ENCODE results near the gene ABCF2. TPM values are rescaled to one million over a fixed set of nuclear protein-coding genes. Genes with fewer than 3 reads are reported as not detected.

Gene ABCF2
- total and polyA plus RNA-seq, 2 donors from 2014 or later: 22.5 to 30.8 TPM

- DNase-seq (no peak), FAIRE-seq (no peak)
- TF ChIP-seq CTCF (IDR thresholded peaks at IDR 0.05; ENCODE audit: borderline replicate concordance, extremely low read depth, insufficient read depth): no peak
- Histone ChIP-seq H3K9ac (ENCODE audit: low read length in 3 of 3) (no peak overlapping the region), H3K36me3 (ENCODE audit: control insufficient read depth in 2 of 3, insufficient read depth in 3 of 3, low read length in 3 of 3) (no peaks in the 10 kb centered on the region), H3K27me3 (ENCODE audit: control insufficient read depth, insufficient read depth, low read length) (no peaks in the 10 kb centered on the region), H3K9me3 (ENCODE audit: control insufficient read depth in 2 of 3, insufficient read depth in 1 of 3, low read length in 3 of 3) (no peaks in the 10 kb centered on the region), H3K4me3 (ENCODE audit: low read length in 3 of 3) (no peak overlapping the region), H3K27ac (ENCODE audit: low read depth in 2 of 2, low read length in 2 of 2) (no peak overlapping the region), H3K4me1 (ENCODE audit: control insufficient read depth in 2 of 3, insufficient read depth in 2 of 3, low read depth in 1 of 3, low read length in 3 of 3) (peaks cover 0 to 2% (median 0%) of the 10 kb centered on the region in 3 donors)
- intact Hi-C loops (cut with DNase I): no loop called here
Observed at GRCh38 chr7:151204383-151205032, 22.5 kb downstream of the ABCF2 start.

GRCh38 chr7:151202836-151203235 lies 24.2 kb downstream of the ABCF2 start:
- TF ChIP-seq CTCF (IDR thresholded peaks at IDR 0.05; ENCODE audit: borderline replicate concordance, extremely low read depth, insufficient read depth): no peak
- H3K27me3 ChIP-seq (ENCODE audit: control insufficient read depth, insufficient read depth, low read length): no peaks in the 10 kb centered on the region
- no peak overlapping the region for H3K27ac ChIP-seq (ENCODE audit: low read depth in 2 of 2, low read length in 2 of 2)
- intact Hi-C loops (cut with DNase I): no loop called here
- DNase-seq: no peak
- FAIRE-seq: no peak
- H3K9me3 ChIP-seq (ENCODE audit: control insufficient read depth in 2 of 3, insufficient read depth in 1 of 3, low read length in 3 of 3): no peaks in the 10 kb centered on the region
- no peaks in the 10 kb centered on the region for H3K36me3 ChIP-seq (ENCODE audit: control insufficient read depth in 2 of 3, insufficient read depth in 3 of 3, low read length in 3 of 3)
- no peak overlapping the region for H3K9ac ChIP-seq (ENCODE audit: low read length in 3 of 3)
- H3K4me1 ChIP-seq (ENCODE audit: control insufficient read depth in 2 of 3, insufficient read depth in 2 of 3, low read depth in 1 of 3, low read length in 3 of 3): peaks cover 0 to 4% (median 0%) of the 10 kb centered on the region in 3 donors
- no peak overlapping the region for H3K4me3 ChIP-seq (ENCODE audit: low read length in 3 of 3)

DNA sequence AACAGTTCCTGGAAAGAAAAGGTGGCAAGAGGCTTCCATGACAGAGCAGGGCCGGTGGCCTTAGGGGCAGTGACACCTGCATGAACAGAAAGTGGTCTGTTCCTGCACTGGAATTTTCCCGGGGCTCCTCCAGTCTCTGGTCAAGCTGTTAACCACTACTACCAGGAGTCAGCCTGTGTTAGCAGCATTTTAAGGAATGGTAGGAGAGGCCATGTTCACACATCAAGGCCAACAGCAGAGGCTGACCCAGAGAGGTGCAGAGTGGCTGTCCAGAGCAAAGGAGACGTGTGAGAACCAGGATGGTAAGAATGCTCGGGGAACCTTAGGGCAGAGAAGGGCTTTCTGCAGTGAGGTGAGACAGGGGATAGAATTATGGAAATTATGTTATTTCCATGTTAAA lies 25.3 kb downstream of the ABCF2 start:
- TF ChIP-seq CTCF (IDR thresholded peaks at IDR 0.05; ENCODE audit: borderline replicate concordance, extremely low read depth, insufficient read depth): no peak
- Histone ChIP-seq H3K4me3 (ENCODE audit: low read length in 3 of 3) (no peak overlapping the region), H3K27ac (ENCODE audit: low read depth in 2 of 2, low read length in 2 of 2) (no peak overlapping the region), H3K27me3 (ENCODE audit: control insufficient read depth, insufficient read depth, low read length) (no peaks in the 10 kb centered on the region), H3K9me3 (ENCODE audit: control insufficient read depth in 2 of 3, insufficient read depth in 1 of 3, low read length in 3 of 3) (no peaks in the 10 kb centered on the region), H3K36me3 (ENCODE audit: control insufficient read depth in 2 of 3, insufficient read depth in 3 of 3, low read length in 3 of 3) (no peaks in the 10 kb centered on the region), H3K4me1 (ENCODE audit: control insufficient read depth in 2 of 3, insufficient read depth in 2 of 3, low read depth in 1 of 3, low read length in 3 of 3) (peaks cover 0 to 4% (median 0%) of the 10 kb centered on the region in 3 donors), H3K9ac (ENCODE audit: low read length in 3 of 3) (no peak overlapping the region)
- intact Hi-C loops (cut with DNase I): no loop called here
- FAIRE-seq: no peak
- DNase-seq: no peak

DNA sequence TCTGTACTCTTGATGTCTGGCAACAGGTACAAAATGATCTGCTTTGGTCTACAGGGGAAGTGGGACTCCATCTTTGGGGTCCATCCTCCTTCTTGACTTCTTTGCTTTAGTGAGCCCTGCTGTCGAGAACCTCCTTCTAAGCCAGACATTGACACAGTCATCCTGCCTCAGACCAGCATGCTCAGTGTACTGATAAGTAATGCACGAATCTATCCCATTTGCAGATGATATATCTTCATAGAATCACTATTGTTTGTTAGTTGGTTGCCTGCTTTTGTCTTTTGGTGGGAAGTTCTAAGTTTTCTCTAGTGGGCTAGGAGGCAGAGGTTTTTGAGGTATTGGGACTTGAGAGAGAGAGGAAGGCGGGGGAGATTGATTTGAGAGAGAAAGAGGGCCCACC lies 25.7 kb downstream of the ABCF2 start:
- FAIRE-seq (no peak), DNase-seq (no peak)
- Histone ChIP-seq H3K9ac (ENCODE audit: low read length in 3 of 3) (no peak overlapping the region), H3K9me3 (ENCODE audit: control insufficient read depth in 2 of 3, insufficient read depth in 1 of 3, low read length in 3 of 3) (no peaks in the 10 kb centered on the region), H3K4me1 (ENCODE audit: control insufficient read depth in 2 of 3, insufficient read depth in 2 of 3, low read depth in 1 of 3, low read length in 3 of 3) (peaks cover 0 to 4% (median 0%) of the 10 kb centered on the region in 3 donors), H3K27me3 (ENCODE audit: control insufficient read depth, insufficient read depth, low read length) (no peaks in the 10 kb centered on the region), H3K4me3 (ENCODE audit: low read length in 3 of 3) (no peak overlapping the region), H3K36me3 (ENCODE audit: control insufficient read depth in 2 of 3, insufficient read depth in 3 of 3, low read length in 3 of 3) (no peaks in the 10 kb centered on the region), H3K27ac (ENCODE audit: low read depth in 2 of 2, low read length in 2 of 2) (no peak overlapping the region)
- intact Hi-C loops (cut with DNase I): no loop called here
- TF ChIP-seq CTCF (IDR thresholded peaks at IDR 0.05; ENCODE audit: borderline replicate concordance, extremely low read depth, insufficient read depth): no peak

Measured in kidney (tissue), 14 donors.